ENCODE data around the gene BTN2A1. TPM values are rescaled to one million over a fixed set of nuclear protein-coding genes. Genes with fewer than 3 reads are reported as not detected.

BTN2A1 gene
- total RNA-seq, 2 donors from 2014 or later = 17.8 to 27.8 TPM

GRCh38 chr6:26445934-26446667 is 11.7 kb upstream of the BTN2A1 start:
- DNase-seq = no peak
- Histone ChIP-seq H3K36me3 (peaks cover 3% of the 10 kb centered on the region), H3K9me3 (no peaks in the 10 kb centered on the region), H3K4me1 (no peaks in the 10 kb centered on the region), H3K9ac (ENCODE audit: low read depth in 2 of 2, low read length in 2 of 2) (no peak overlapping the region), H3K27ac (no peak overlapping the region), H3K27me3 (no peaks in the 10 kb centered on the region), H3K4me3 (no peak overlapping the region)
- intact Hi-C loops (cut with DNase I) = no loop called here
- TF ChIP-seq CTCF (IDR thresholded peaks at IDR 0.05) = no peak

GRCh38 chr6:26447257-26447656 is 10.5 kb upstream of the BTN2A1 start:
- no peak overlapping the region for H3K4me3 ChIP-seq
- no peak for DNase-seq
- H3K9me3 ChIP-seq = no peaks in the 10 kb centered on the region
- intact Hi-C loops (cut with DNase I) = no loop called here
- no peak for TF ChIP-seq CTCF (IDR thresholded peaks at IDR 0.05)
- H3K4me1 ChIP-seq = no peaks in the 10 kb centered on the region
- H3K27ac ChIP-seq = no peak overlapping the region
- peaks cover 3% of the 10 kb centered on the region for H3K36me3 ChIP-seq
- H3K27me3 ChIP-seq = no peaks in the 10 kb centered on the region
- no peak overlapping the region for H3K9ac ChIP-seq (ENCODE audit: low read depth in 2 of 2, low read length in 2 of 2)

- Histone ChIP-seq H3K4me3 (no peak overlapping the region), H3K9ac (ENCODE audit: low read depth in 2 of 2, low read length in 2 of 2) (no peak overlapping the region), H3K36me3 (peaks cover 3% of the 10 kb centered on the region), H3K9me3 (no peaks in the 10 kb centered on the region), H3K4me1 (no peaks in the 10 kb centered on the region), H3K27ac (no peak overlapping the region), H3K27me3 (no peaks in the 10 kb centered on the region)
- no peak for TF ChIP-seq CTCF (IDR thresholded peaks at IDR 0.05)
- intact Hi-C loops (cut with DNase I) = no loop called here
- no peak for DNase-seq
Observed at GRCh38 chr6:26450240-26450639, 7.5 kb upstream of the BTN2A1 start.

GRCh38 chr6:26452631-26453235 is 5.0 kb upstream of the BTN2A1 start:
- Histone ChIP-seq H3K27ac (no peak overlapping the region), H3K4me3 (no peak overlapping the region), H3K9ac (ENCODE audit: low read depth in 2 of 2, low read length in 2 of 2) (no peak overlapping the region), H3K9me3 (no peaks in the 10 kb centered on the region), H3K36me3 (no peaks in the 10 kb centered on the region), H3K27me3 (no peaks in the 10 kb centered on the region), H3K4me1 (no peaks in the 10 kb centered on the region)
- DNase-seq = no peak
- intact Hi-C loops (cut with DNase I) = no loop called here
- no peak for TF ChIP-seq CTCF (IDR thresholded peaks at IDR 0.05)

- no peaks in the 10 kb centered on the region for H3K9me3 ChIP-seq
- H3K36me3 ChIP-seq = no peaks in the 10 kb centered on the region
- intact Hi-C loops (cut with DNase I) = no loop called here
- no peak overlapping the region for H3K27ac ChIP-seq
- no peak overlapping the region for H3K9ac ChIP-seq (ENCODE audit: low read depth in 2 of 2, low read length in 2 of 2)
- DNase-seq = no peak
- H3K4me1 ChIP-seq = peaks cover 2% of the 10 kb centered on the region
- no peaks in the 10 kb centered on the region for H3K27me3 ChIP-seq
- no peak for TF ChIP-seq CTCF (IDR thresholded peaks at IDR 0.05)
- no peak overlapping the region for H3K4me3 ChIP-seq
Observed at GRCh38 chr6:26454631-26455030, 3.1 kb upstream of the BTN2A1 start.
